GM19324 (cell line): ENCODE data around the gene CKAP5.
"Not testable (repeated sequence)": the region's sequence is repeated elsewhere in the genome, so short reads cannot be mapped to it uniquely, and the experiment has no call there.

Source experiments
- ATAC-seq: cut with Tn5 transposase; IDR thresholded peaks from one replicate; pipeline ENCODE4 v1.9.1; 2021; ENCODE audit warnings: mild to moderate bottlenecking, moderate library complexity; ENCODE audit not compliant: unreplicated experiment, low FRiP score

The CKAP5 gene

GRCh38 chr11:46799725-46800124 lies 46.4 kb downstream of the CKAP5 start:
- ATAC-seq = not testable (repeated sequence)

- no peak for ATAC-seq
Measured at GRCh38 chr11:46778416-46778815, 67.7 kb downstream of the CKAP5 start.

- ATAC-seq = no peak
Measured at GRCh38 chr11:46776878-46777277, 69.2 kb downstream of the CKAP5 start.

GRCh38 chr11:46769636-46770221 lies 76.4 kb downstream of the CKAP5 start:
- ATAC-seq = no peak

GRCh38 chr11:46766656-46767055 lies 79.4 kb downstream of the CKAP5 start:
- ATAC-seq = no peak

GRCh38 chr11:46762248-46762647 lies 83.8 kb downstream of the CKAP5 start:
- ATAC-seq = no peak

GRCh38 chr11:46761807-46762206 lies 84.3 kb downstream of the CKAP5 start:
- ATAC-seq = no peak

GRCh38 chr11:46760429-46761128 lies 85.5 kb downstream of the CKAP5 start:
- ATAC-seq = no peak

GRCh38 chr11:46759196-46759595 lies 86.9 kb downstream of the CKAP5 start:
- ATAC-seq = no peak

- ATAC-seq = no peak
Measured at GRCh38 chr11:46755962-46756361, 90.1 kb downstream of the CKAP5 start.

GRCh38 chr11:46747150-46747549 lies 98.9 kb downstream of the CKAP5 start:
- ATAC-seq = no peak

GRCh38 chr11:46745995-46746394 lies 100.1 kb downstream of the CKAP5 start:
- ATAC-seq = no peak

- ATAC-seq = no peak
Measured at GRCh38 chr11:46745328-46745727, 100.8 kb downstream of the CKAP5 start.

GRCh38 chr11:46743693-46744339 lies 102.3 kb downstream of the CKAP5 start:
- ATAC-seq = no peak

- ATAC-seq = no peak
Measured at GRCh38 chr11:46743043-46743442, 103.0 kb downstream of the CKAP5 start.

GRCh38 chr11:46741600-46742484 lies 104.2 kb downstream of the CKAP5 start:
- no peak for ATAC-seq

GRCh38 chr11:46738887-46739286 lies 107.2 kb downstream of the CKAP5 start:
- no peak for ATAC-seq

GRCh38 chr11:46737699-46738098 lies 108.4 kb downstream of the CKAP5 start:
- ATAC-seq = no peak

- no peak for ATAC-seq
Measured at GRCh38 chr11:46736615-46737014, 109.5 kb downstream of the CKAP5 start.

GRCh38 chr11:46736146-46736545 lies 109.9 kb downstream of the CKAP5 start:
- no peak for ATAC-seq

GRCh38 chr11:46733234-46733633 lies 112.8 kb downstream of the CKAP5 start:
- no peak for ATAC-seq
